Karpas-422 (cell line): ENCODE results near the gene GABRR1. TPM values are rescaled to one million over a fixed set of nuclear protein-coding genes. Genes with fewer than 3 reads are reported as not detected.
"Not testable (repeated sequence)": the region's sequence is repeated elsewhere in the genome, so short reads cannot be mapped to it uniquely, and the experiment has no call there.

Source experiments
- DNase-seq: peaks from one replicate; pipeline ENCODE4 v3.0.0-alpha.2; 2015
- H2AFZ ChIP-seq: fragments of 200-600 bp; sonication (generic); 2 replicates; pipeline ENCODE4 v1.6.1; 2014; ENCODE audit warnings: antibody characterized with exemption, low read length, mixed read lengths
- H3K27ac ChIP-seq: fragments of 200-600 bp; sonication (generic); 2 replicates; pipeline ENCODE4 v1.5.1; 2014; ENCODE audit warnings: mild to moderate bottlenecking, low read length, moderate library complexity
- H3K27me3 ChIP-seq: fragments of 200-600 bp; sonication (generic); 2 replicates; pipeline ENCODE4 v1.6.1; 2014; ENCODE audit warnings: low read length, mixed read lengths
- H3K36me3 ChIP-seq: fragments of 200-600 bp; sonication (generic); 2 replicates; pipeline ENCODE4 v1.6.1; 2014; ENCODE audit warnings: low read length, mixed read lengths; ENCODE audit not compliant: insufficient read depth
- H3K4me1 ChIP-seq: fragments of 200-600 bp; sonication (generic); 2 replicates; pipeline ENCODE4 v1.6.1; 2014; ENCODE audit warnings: mild to moderate bottlenecking, low read length, mixed read lengths
- H3K4me2 ChIP-seq: fragments of 200-600 bp; sonication (generic); 2 replicates; pipeline ENCODE4 v1.6.1; 2014; ENCODE audit warnings: low read length, low read depth, mild to moderate bottlenecking; ENCODE audit not compliant: poor library complexity, severe bottlenecking
- H3K4me3 ChIP-seq: fragments of 200-600 bp; sonication (generic); 2 replicates; pipeline ENCODE4 v1.5.1; 2014; ENCODE audit warnings: mild to moderate bottlenecking, antibody characterized with exemption, low read length, mixed read lengths
- H3K79me2 ChIP-seq: fragments of 200-600 bp; sonication (generic); 2 replicates; pipeline ENCODE4 v1.6.1; 2014; ENCODE audit warnings: mild to moderate bottlenecking, low read length, mixed read lengths
- H3K9ac ChIP-seq: fragments of 200-600 bp; sonication (generic); 2 replicates; pipeline ENCODE4 v1.6.0; 2014; ENCODE audit warnings: low read length
- H3K9me2 ChIP-seq: fragments of 200-600 bp; sonication (generic), shearing (Covaris generic); replicated peaks from 2 replicates; pipeline ENCODE4 v1.6.0; 2014; ENCODE audit warnings: mild to moderate bottlenecking, low read length, moderate library complexity; ENCODE audit not compliant: insufficient read depth
- H3K9me3 ChIP-seq: fragments of 300-700, 200-600 bp; sonication (generic); 2 replicates; pipeline ENCODE4 v1.6.1; 2014; ENCODE audit warnings: low read length, mixed read lengths
- H4K20me1 ChIP-seq: fragments of 200-600 bp; sonication (generic); 2 replicates; pipeline ENCODE4 v1.6.1; 2014; ENCODE audit warnings: mild to moderate bottlenecking, antibody characterized with exemption, low read length, low read depth; ENCODE audit not compliant: insufficient read depth
- total RNA-seq: library from RNA; depleted of rRNA; stranded (reverse); fragments of >200 nt; shearing (Covaris generic); gene quantifications from 2 replicates; pipeline ENCODE4 v1.2.3, GENCODE V29; 2014; ENCODE audit warnings: low replicate concordance; rRNA removed

The GABRR1 gene
- total RNA-seq, 1 experiment from 2014 or later, result not detected

DNA sequence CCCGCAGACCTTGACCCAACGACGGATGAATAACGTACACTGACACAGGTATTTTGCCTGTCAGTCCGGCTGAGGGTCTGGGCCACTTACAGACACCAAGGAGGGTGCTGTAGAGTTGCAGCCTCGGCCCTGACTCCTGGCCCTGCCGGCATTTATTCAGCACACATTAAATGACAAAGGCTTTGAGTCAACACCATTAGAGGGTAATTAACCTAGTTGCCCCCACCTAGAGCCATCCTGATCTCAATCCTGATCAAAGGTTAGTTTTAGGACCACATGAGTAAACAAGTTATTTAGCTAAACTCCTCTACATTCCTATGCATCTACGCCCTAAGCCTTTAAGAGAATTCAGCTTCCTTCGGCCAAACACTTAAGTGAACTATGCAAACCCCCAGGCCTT lies 83.2 kb downstream of the GABRR1 start:
- Histone ChIP-seq H3K9me3 (no peaks in the 10 kb centered on the region), H2AFZ (no peak overlapping the region), H3K9ac (no peak overlapping the region), H3K36me3 (no peaks in the 10 kb centered on the region), H3K4me3 (no peak overlapping the region), H4K20me1 (no peaks in the 10 kb centered on the region), H3K27ac (no peak overlapping the region), H3K4me2 (no peak overlapping the region), H3K27me3 (0 out of 2 replicates have a peak, but pooled peaks cover 2% of the 10 kb centered on the region), H3K79me2 (no peaks in the 10 kb centered on the region), H3K4me1 (no peaks in the 10 kb centered on the region), H3K9me2 (no peaks in the 10 kb centered on the region)
- no peak for DNase-seq

DNA sequence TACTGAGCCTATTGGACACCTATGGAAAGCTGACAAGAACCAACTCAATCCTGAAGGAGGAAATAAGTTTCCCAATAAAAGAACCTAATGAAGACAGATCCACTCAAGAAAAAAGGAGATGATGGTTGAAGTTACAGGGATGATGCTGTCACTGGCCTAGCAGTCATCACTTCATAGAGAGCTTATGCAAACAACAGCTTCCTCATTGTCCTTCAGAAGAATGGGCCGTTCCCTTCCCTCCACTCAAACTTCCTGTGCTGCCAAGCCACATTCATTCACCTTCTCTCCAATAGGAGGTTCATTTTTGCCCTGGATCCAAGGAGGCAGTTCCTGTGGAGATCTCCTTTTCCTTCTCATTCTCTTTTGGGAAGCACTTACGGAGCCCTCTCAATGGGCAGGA lies 85.1 kb downstream of the GABRR1 start:
- DNase-seq, result no peak
- Histone ChIP-seq H3K4me3 (no peak overlapping the region), H3K9ac (no peak overlapping the region), H3K9me3 (no peaks in the 10 kb centered on the region), H3K79me2 (no peaks in the 10 kb centered on the region), H3K4me1 (no peaks in the 10 kb centered on the region), H3K27me3 (no peaks in the 10 kb centered on the region), H3K27ac (no peak overlapping the region), H3K36me3 (no peaks in the 10 kb centered on the region), H4K20me1 (no peaks in the 10 kb centered on the region), H3K4me2 (no peak overlapping the region), H3K9me2 (no peaks in the 10 kb centered on the region), H2AFZ (no peak overlapping the region)

DNA sequence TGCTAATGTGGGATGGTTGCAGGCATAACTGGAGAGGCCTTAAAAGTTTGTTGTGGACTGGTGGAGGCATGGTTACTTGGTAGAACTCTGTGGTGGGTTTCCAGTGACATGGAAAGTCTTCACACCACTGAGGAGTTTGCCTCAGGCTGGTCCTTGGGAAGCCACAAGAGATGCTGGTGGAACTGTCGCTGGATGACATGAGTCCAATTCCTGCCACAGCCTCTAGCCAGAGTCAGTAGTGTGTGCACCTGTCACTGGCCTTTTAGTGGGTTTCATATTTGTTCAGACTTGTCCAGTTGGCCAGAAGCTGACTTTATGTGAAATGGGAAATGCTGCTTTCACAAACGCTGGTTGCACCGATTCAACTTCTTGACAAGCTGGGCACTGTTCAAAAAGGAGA lies 85.6 kb downstream of the GABRR1 start:
- Histone ChIP-seq H3K4me2 (no peak overlapping the region), H3K9me2 (no peaks in the 10 kb centered on the region), H4K20me1 (no peaks in the 10 kb centered on the region), H3K4me3 (no peak overlapping the region), H3K79me2 (no peaks in the 10 kb centered on the region), H3K4me1 (no peaks in the 10 kb centered on the region), H2AFZ (no peak overlapping the region), H3K27me3 (no peaks in the 10 kb centered on the region), H3K9me3 (no peaks in the 10 kb centered on the region), H3K36me3 (no peaks in the 10 kb centered on the region), H3K27ac (no peak overlapping the region), H3K9ac (no peak overlapping the region)
- DNase-seq, result no peak

DNA sequence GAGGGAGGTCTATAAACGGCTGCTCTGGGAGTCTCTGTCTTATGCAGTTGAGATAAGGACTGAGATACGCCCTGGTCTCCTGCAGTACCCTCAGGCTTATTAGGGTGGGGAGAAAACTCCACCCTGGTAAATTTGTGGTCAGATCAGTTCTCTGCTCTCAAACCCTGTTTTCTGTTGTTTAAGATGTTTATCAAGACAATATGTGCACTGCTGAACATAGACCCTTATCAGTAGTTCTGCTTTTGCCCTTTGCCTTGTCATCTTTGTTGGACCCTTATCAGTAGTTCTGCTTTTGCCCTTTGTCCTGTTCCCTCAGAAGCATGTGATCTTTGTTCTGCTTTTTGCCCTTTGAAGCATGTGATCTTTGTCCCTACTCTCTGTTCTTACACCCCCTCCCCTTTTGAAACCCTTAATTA lies 88.9 kb downstream of the GABRR1 start:
- not testable (repeated sequence) for H3K27ac ChIP-seq, H3K4me1 ChIP-seq, H2AFZ ChIP-seq, H4K20me1 ChIP-seq, H3K4me3 ChIP-seq, H3K79me2 ChIP-seq, H3K9ac ChIP-seq, H3K27me3 ChIP-seq, DNase-seq, H3K9me3 ChIP-seq, H3K36me3 ChIP-seq, H3K9me2 ChIP-seq, H3K4me2 ChIP-seq

Other genes with a start within 250 kb of the GABRR1 start
- gene PNRC1, start 136.6 kb downstream of the GABRR1 start, total RNA-seq, result 45.3 and 72.4 TPM in 2 replicates
- not detected in 2 replicates for gene SRSF12, start 99.3 kb downstream of the GABRR1 start, total RNA-seq
- 25.4 and 37.3 TPM in 2 replicates for gene PM20D2, start 71.3 kb downstream of the GABRR1 start, total RNA-seq
- 0.11 and 0.22 TPM in 2 replicates for gene GABRR2, start 97.9 kb upstream of the GABRR1 start, total RNA-seq
- 30.4 and 48.0 TPM in 2 replicates for gene UBE2J1, start 135.4 kb upstream of the GABRR1 start, total RNA-seq
- 0.41 and 0.65 TPM in 2 replicates for gene RRAGD, start 194.9 kb upstream of the GABRR1 start, total RNA-seq
- not detected in 2 replicates for gene ANKRD6, start 215.8 kb upstream of the GABRR1 start, total RNA-seq